ENCODE results near the gene MAP6. TPM values are rescaled to one million over a fixed set of nuclear protein-coding genes. Genes with fewer than 3 reads are reported as not detected.
A peak's percentile ranks its signal among the peaks of the same experiment; 100 is the strongest.

The MAP6 gene
- total and polyA plus RNA-seq, 9 of the 15 experiments (the other 6 are each of a cell fraction or from before 2014, with no cell fraction given): not detected

- TF ChIP-seq PTBP1 (IDR thresholded peaks at IDR 0.05; ENCODE audit: low read depth, low read length) (peak; percentile 89; the same call in 1 of the 2 replicates), NELFE (IDR thresholded peaks at IDR 0.05; ENCODE audit: insufficient read depth, insufficient read length) (no peak), TOE1 (IDR thresholded peaks at IDR 0.05; ENCODE audit: borderline replicate concordance) (no peak; the same call in 1 of the 2 replicates), TOE1 (CRISPR knock-in tag; IDR thresholded peaks at IDR 0.05; ENCODE audit: borderline replicate concordance, low read depth) (no peak), ZNF3 (CRISPR knock-in tag; IDR thresholded peaks at IDR 0.05) (no peak), ZNF23 (CRISPR knock-in tag; IDR thresholded peaks at IDR 0.05) (no peak), CTBP1 (IDR thresholded peaks at IDR 0.05; ENCODE audit: borderline replicate concordance) (peak; percentile 41; the same call in 1 of the 2 replicates), PBX2 (CRISPR knock-in tag; IDR thresholded peaks at IDR 0.05; ENCODE audit: low read depth) (no peak), PBX2 (tag; conservative IDR thresholded peaks at IDR 0.05; ENCODE audit: low read depth) (no peak), FOXO4 (CRISPR knock-in tag; IDR thresholded peaks at IDR 0.05) (no peak), ZNF589 (CRISPR knock-in tag; IDR thresholded peaks at IDR 0.05; ENCODE audit: low read depth) (no peak), SOX6 (IDR thresholded peaks at IDR 0.05) (peak; percentile 39; the same call in 1 of the 2 replicates), MCM2 (IDR thresholded peaks at IDR 0.05; ENCODE audit: low read depth) (no peak), NRF1 (conservative IDR thresholded peaks at IDR 0.05 in 1 of 2, IDR thresholded peaks at IDR 0.05 in 1 of 2) (no peak), FOXA3 (CRISPR knock-in tag; conservative IDR thresholded peaks at IDR 0.05 in 1 of 2, IDR thresholded peaks at IDR 0.05 in 1 of 2) (no peak)
- TF ChIP-seq, protein P1, sequence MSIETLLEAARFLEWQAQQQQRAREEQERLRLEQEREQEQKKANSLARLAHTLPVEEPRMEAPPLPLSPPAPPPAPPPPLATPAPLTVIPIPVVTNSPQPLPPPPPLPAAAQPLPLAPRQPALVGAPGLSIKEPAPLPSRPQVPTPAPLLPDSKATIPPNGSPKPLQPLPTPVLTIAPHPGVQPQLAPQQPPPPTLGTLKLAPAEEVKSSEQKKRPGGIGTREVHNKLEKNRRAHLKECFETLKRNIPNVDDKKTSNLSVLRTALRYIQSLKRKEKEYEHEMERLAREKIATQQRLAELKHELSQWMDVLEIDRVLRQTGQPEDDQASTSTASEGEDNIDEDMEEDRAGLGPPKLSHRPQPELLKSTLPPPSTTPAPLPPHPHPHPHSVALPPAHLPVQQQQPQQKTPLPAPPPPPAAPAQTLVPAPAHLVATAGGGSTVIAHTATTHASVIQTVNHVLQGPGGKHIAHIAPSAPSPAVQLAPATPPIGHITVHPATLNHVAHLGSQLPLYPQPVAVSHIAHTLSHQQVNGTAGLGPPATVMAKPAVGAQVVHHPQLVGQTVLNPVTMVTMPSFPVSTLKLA (conservative IDR thresholded peaks at IDR 0.05): 0 out of 4 replicates have a peak, but pooled peaks have one; percentile 14 to 33
- TF ChIP-seq, protein P2, sequence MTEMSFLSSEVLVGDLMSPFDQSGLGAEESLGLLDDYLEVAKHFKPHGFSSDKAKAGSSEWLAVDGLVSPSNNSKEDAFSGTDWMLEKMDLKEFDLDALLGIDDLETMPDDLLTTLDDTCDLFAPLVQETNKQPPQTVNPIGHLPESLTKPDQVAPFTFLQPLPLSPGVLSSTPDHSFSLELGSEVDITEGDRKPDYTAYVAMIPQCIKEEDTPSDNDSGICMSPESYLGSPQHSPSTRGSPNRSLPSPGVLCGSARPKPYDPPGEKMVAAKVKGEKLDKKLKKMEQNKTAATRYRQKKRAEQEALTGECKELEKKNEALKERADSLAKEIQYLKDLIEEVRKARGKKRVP (CRISPR knock-in tag; IDR thresholded peaks at IDR 0.05): no peak
- TF ChIP-seq, protein P3, sequence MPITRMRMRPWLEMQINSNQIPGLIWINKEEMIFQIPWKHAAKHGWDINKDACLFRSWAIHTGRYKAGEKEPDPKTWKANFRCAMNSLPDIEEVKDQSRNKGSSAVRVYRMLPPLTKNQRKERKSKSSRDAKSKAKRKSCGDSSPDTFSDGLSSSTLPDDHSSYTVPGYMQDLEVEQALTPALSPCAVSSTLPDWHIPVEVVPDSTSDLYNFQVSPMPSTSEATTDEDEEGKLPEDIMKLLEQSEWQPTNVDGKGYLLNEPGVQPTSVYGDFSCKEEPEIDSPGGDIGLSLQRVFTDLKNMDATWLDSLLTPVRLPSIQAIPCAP (CRISPR knock-in tag; IDR thresholded peaks at IDR 0.05; ENCODE audit: borderline replicate concordance): no peak
These were observed 109.6 kb downstream of the MAP6 start (continued) for GRCh38 chr11:75558939-75559843.

Measured in K562 (cell line).